ENCODE data around the gene PIK3R2.
"Not testable (repeated sequence)": the region's sequence is repeated elsewhere in the genome, so short reads cannot be mapped to it uniquely, and the experiment has no call there.

PIK3R2 gene

DNA sequence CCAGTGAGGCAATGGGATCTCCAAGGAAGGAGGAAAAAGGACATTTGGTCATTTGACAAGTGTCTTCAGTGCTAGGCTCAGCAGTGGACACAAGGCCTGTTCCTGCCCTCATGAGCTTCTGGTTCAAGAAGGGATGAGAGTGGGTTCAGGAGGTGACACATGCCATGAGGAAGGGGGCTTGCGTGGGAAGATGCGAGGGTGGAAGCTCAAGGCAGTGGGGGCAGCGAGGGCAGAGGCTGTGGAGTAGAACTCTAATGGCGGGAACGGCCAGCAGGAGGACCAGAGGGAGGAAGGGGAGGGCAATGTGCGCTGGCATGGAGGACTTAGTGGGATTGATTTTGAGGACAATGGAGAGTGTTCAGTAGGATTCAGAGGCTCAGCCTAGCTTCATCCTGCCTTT is 3.3 kb downstream of the PIK3R2 start:
- DNase-seq, result no peak

DNA sequence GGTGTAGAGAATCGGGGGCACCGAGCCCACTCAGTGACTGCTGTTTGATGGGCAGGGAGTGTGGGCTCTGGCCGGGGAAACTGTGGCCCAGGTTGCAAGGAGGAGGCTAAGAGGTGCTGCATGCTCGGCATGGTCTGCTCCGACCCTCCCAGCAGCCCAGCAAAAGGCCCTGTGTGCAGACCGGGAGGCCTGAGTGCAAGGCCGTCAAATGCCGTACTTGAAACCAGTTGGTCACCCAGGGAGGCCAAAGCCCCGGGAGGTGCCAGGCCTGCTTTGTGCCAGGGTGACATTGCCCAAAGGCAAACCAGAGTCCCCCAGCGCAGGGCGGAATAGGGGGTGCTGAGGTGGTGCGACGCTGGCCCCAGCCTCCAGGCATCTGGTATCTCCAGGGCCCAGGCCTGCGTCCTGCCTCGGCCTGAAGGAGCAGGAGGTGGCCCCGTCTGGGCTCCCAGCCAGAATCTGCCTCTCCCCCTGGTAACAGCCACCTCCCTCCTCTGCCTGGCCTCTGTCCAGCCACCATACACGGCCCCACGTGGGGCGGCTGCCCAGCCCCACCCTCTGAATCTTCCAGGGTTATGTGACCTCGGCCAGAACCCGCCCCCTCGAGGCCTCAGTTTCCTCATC is 4.0 kb downstream of the PIK3R2 start:
- DNase-seq, result no peak

DNA sequence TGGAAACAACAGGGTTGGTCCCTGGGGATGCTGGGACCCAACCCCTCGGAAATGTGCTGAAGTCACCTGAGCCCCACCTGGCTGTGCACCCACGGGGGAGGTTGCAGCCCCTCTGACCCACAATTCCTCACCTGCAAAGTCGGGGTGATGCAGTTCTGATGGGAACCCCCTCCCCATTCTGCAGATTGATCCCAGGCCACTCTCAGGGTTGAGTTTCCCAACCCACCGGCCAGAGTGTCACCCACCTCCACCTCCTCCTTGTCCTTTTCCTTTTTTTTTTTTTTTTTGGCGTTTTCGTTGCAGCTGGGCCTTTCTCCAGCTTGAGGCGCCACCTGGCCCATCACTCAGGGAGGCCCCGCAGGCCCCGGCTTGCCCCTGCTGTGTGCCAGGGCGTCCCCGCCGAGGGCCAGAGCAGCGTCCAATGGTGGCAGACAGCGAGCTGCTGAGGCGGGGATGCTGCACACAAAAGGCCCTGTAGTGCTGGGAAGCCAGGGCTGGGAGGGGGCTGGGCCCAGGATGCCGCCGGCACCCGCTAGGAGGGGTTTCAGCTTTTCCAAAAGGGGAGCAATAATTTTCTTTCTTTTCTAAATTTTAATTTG is 4.6 kb downstream of the PIK3R2 start:
- no peak for DNase-seq

DNA sequence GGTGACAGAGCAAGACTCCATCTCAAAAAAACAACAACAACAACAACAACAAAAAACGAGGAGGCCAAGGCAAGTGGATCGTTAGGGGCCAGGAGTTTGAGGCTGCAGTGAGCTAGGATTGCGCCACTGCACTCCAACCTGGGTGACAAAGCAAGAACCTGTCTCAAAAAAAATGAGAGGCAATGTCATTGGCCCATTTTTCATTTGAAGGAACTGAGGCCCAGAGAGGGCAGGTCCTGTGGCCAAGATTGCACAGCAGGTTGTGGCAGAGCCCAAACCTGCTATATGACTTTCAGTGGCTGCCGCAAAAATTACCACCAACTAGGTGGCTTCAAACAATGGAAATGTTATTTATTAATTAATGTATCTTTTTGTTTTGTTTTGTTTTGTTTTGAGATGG is 5.5 kb downstream of the PIK3R2 start:
- no peak for DNase-seq

DNA sequence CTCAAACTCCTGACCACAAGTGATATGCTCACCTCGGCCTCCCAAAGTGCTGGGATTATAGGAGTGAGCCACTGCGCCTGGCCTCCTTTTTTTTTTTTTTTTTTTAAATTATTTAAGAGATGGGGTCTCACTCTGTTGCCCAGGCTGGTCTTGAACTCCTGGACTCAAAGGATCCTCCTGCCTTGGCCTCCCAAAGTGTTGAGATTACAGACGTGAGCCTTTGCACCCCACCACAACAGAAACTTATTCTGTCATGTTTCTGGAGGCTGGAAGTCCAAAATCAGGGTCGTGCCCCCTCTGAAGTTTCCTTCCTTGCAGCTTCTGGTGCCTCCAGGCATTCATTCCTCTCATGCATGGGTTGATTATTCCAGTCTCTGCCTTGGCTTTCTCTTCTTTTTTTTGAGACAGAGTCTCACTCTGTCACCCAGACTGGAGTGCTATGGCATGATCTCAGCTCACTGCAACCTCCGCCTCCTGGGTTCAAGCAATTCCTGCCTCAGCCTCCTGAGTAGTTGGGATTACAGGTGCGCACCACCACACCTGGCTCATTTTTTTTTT is 6.2 kb downstream of the PIK3R2 start:
- DNase-seq, result not testable (repeated sequence)

DNA sequence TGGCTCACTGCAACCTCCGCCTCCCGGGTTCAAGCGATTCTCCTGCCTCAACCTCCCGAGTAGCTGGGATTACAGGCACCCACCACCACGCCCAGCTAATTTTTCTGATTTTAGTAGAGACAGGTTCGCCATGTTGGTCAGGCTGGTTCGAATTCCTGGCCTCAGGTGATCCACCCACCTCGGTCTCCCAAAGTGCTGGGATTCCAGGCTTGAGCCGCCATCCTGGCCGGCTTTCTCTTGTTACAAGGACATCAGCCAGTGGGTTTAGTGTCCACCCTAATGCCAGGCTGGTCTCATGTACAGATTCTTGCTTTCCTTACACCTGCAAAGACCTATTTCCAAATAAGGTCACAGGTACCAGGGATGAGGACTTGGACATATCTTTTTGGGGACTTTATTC is 6.8 kb downstream of the PIK3R2 start:
- no peak for DNase-seq

DNA sequence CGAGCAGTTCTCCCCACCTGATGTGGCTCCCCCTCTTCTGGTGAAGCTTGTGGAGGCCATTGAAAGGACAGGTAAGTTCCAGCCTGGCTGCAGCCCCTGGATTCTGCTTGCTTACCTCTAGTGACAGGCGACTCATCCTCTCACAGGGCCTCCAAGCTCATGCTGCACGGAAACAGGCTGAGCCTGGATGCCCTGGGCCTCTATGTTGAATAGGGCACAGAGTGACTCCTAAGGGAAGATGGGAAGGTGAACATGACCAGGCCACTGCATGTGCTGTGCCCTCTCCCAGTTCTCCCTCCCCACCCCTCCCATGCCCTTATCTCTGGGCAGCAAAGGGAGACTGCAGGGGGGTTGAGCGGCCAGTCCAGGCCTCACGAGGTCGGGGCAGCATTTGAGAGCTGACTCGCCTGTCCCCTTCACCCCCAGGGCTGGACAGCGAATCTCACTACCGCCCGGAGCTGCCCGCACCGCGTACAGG is 7.6 kb downstream of the PIK3R2 start:
- DNase-seq, result no peak

DNA sequence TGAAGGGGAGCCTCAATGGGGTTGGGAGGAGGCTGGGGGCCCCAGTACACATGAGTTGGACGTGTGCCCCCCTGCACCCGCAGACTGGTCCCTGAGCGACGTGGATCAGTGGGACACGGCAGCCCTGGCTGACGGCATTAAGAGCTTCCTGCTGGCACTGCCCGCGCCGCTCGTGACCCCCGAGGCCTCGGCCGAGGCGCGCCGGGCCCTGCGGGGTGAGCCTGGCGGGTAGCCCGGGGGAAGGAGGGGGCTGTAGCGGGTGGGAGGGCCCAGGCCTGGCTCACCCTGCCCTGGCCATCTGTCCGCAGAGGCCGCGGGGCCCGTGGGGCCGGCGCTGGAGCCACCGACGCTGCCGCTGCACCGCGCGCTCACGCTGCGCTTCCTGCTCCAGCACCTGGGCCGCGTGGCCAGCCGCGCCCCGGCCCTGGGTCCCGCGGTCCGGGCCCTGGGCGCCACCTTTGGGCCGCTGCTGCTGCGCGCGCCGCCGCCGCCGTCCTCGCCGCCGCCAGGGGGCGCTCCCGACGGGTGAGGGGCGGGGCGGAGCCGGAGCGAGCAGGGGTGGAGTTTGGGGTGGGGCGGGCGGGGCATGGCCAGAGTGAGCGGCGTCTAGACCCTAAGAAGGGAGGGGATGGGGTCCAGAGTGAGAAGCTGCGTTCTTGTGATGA is 8.1 kb downstream of the PIK3R2 start:
- peak; percentile 82 for DNase-seq

DNA sequence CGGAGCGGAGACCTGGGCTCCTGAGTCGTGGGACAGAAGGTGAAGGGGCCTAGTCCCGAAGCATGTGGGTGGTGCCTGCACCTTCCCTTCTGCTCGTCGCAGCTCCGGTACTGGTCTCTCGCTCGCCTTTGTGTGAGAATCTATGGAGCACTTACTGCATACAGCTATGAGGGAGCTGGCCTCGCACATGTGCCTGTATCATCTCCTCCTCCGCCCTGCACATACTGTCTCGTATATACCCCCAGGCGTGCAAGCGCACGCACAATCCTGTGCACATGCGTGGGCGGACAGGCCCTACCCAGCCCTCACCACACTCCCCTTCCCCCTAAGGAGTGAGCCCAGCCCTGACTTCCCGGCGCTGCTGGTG is 8.7 kb downstream of the PIK3R2 start:
- no peak for DNase-seq

DNA sequence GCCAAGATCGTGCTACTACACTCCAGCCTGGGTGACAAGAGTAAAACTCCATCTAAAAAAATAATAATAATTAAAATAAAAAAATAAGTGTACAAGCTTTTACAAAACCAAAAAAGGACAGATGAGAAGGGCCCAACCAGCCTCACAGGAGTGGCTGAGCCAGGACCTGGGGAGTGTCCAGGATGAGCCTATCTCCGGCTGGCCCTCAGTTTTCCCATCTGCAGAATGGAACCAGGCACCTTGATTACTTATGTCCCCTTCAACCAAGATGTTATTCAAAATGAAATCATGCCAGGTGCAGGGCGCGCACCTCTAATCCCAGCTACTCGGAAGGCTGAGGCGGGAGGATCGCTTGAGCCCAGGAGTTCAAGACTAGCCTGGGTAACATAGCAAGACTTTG is 11.1 kb downstream of the PIK3R2 start:
- no peak for DNase-seq

DNA sequence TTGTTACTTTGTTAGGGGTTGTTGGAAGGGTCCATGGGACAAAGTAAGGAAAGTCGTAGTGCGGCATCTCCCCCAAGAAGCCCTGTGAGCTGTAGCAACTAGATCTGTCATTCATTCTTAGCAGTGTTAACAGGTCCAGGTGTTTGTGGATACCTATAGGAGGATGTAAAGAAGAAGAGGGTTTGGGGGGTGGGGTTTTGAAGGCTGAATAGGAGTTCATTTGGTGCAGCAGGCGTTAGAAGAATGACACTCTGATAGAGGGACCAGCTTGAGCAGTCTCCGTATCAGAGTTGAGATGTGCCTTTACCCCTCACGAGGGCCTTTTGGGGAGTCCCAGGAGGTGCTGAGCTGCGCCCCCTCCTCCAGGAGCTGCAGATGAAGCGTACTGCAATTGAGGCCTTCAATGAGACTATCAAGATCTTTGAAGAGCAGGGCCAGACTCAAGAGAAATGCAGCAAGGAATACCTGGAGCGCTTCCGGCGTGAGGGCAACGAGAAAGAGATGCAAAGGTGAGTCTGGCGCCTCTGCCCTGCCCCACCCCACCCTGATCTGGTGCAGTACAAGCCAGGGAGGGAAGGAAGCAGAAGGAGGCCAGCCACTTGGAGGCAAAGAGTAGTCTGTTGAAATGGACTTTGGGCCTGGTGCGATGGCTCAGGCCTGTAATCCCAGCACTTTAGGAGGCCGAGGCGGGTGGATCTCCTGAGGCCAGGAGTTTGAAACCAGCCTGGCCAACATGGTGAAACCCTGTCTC is 13.0 kb downstream of the PIK3R2 start:
- DNase-seq, result no peak

DNA sequence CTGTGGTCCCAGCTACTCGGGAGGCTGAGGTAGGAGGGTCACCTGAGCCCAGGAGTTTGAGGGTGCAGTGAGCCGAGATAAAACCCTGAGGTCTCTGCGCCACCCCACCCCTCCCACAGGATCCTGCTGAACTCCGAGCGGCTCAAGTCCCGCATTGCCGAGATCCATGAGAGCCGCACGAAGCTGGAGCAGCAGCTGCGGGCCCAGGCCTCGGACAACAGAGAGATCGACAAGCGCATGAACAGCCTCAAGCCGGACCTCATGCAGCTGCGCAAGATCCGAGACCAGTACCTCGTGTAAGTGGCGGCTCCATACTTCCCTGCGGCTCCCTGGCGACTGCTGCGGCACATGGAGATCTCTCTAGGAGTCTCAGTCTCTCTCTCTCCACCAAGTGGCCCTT is 14.0 kb downstream of the PIK3R2 start:
- DNase-seq, result no peak

DNA sequence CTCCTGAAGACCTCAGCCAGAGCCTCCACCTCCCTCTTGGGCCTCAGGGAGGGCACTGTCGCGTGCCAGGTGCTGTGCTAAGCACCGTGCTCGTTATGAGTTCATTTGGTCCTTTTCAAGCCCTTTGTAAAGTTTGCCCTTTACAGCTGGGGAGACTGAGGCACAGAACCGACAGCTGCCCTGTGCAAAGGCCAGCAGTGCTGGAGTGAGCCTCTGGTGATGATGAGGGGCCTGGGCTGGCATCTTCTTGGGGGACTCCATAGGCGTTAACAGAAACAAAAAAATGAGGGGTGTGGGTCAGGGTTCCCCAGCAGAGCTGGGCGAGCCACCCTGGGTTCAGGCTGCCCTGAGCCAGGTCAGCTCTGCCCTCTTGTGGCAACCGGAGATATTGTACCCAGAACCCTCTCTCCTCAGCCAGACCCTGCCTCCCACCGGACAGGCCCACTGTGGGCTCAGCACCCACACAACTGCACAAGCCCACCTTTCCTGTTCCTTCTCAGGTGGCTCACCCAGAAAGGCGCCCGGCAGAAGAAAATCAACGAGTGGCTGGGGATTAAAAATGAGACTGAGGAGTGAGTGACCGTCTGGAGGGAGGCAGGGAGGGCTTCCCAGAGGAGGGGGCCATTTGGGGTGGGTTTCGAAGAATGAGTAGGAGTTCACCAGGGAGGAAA is 15.1 kb downstream of the PIK3R2 start:
- peak; percentile 65 for DNase-seq

DNA sequence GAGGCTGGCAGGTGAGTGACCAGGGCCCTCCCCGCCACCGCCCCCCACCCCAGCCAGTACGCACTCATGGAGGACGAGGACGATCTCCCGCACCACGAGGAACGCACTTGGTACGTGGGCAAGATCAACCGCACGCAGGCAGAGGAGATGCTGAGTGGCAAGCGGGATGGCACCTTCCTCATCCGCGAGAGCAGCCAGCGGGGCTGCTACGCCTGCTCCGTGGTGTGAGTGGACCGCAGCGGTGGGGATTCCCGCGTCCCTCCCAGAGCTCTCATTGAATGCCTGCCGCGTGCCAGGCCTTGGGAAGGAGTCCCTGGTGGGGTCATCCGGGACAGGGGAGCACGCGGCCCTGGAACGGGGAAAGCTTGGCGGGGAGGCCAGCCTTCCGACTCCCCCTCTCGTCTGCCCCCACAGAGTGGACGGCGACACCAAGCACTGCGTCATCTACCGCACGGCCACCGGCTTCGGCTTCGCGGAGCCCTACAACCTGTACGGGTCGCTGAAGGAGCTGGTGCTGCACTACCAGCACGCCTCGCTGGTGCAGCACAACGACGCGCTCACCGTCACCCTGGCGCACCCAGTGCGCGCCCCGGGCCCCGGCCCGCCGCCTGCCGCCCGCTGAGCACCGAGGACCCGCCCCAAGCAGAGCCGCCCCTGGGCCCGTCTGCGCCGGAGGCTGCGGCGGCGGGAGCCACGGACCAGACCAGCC is 15.9 kb downstream of the PIK3R2 start:
- no peak for DNase-seq

DNA sequence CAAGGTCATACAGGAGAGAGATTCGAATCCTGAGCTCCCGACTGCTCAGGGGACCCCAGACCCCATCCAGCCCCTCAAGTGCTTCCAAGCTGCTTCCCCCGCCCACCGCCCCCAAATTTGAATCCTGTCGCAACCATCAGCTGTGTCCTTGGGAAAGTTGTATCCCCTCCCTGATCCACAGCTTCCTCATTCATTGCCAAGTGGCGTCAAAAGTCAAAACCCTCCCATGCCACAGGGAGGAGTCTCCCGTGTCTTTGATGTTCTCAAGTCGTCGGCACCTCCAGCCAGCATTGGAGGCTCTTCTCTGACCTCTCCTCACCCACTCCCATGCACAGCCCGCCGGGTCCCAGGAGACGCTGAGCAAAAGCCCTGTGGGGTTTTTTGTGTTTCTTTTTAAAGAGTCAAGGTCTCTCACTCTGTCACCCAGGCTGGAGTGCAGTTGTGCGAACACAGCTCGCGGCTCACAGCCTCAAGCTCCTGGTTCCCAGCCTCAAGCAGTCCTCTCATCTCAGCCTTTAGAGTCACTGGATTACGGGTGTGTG is 17.8 kb downstream of the PIK3R2 start:
- no peak for DNase-seq

DNA sequence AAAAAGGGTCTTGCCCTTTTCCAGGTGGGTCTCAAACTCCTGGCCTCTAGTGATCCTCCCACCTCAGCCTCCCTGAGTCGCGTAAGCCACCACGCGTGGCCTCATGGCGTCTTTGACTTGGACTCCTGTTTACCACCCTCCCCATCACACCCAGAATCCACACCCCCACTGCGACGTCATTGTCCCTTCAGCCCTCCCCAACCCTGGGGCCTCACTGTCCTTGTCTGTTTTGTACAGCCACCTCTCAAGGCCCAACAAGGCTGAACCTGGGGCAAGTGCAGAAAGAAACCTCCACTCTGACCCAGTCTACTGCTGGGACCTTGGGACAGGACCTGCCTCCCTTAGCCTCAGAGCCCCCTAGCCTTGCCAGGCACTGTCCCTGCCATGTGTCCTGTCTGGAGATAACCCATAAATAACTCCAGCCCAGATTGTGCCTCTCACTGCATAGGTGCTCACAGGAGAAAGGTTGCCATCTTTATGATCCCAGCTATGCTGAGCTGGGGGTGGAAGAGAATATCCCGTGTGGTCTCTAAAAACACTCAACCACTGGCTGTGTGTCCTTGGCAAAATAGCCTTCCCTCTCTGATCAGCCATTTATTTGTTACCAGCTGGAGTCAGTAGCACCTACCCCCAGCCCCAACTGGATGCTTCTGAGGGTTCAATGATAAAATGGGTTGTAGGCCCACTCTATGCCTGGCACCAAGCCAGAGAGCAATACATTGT is 18.8 kb downstream of the PIK3R2 start:
- DNase-seq, result no peak

DNA sequence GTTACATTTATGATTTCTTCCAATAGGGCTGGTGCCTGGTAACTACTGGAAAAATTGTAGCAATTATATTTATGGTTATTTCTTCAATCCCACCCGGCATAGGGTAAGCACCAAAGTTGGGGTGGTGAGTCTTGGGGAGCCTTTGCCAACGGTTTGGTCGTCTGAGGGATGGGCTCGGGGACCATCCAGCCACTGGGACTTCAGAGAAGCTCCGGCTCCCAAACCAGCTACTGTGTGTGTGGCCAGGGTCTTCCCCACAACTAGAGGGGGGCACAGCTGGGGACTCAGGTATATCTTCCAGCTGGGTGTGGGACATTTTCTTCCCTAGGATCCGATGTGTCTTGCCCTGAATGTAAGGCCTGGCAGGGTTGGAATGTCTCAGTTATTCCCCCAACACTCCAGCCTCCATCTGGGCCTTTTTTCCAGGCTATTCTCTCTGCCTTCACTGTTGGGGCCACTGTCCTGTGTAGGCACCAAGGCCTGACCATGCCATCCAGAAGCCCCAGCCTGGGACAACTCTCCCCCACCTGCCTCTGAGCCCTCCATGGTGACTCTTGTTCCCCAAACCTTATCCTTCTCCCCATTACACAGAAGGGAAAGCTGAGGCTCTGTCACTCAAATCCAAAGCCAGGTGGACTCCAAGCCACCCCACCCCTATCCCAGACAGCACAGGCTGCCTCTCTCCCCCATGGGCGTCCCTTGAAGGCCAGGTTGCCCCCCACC is 19.5 kb downstream of the PIK3R2 start:
- DNase-seq, result no peak

DNA sequence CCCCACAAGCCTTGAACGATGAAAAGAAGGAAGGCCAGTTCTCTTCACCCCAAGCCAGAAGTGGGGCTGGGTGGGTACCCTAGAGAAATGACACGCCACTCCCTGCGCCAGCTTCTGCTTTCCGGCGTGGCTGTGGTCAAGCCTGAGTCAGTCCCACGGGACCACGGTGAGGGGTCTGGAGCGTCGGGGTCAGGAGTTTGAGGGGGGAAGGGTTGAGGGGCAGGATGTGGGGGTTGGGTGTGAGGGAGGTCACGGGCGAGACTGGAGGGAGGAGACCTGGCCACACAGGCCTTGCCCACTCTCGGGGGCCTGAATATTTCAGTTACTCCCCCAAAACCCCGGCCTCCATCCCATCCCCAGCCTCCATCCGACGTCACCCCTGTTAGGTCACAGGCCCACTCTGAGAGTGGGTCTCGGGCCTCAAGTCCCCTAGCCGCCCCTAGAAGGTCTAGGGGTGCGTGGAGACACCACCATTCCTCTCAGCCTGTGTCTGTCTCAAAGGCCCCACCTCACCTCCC is 20.1 kb downstream of the PIK3R2 start:
- DNase-seq, result no peak

DNA sequence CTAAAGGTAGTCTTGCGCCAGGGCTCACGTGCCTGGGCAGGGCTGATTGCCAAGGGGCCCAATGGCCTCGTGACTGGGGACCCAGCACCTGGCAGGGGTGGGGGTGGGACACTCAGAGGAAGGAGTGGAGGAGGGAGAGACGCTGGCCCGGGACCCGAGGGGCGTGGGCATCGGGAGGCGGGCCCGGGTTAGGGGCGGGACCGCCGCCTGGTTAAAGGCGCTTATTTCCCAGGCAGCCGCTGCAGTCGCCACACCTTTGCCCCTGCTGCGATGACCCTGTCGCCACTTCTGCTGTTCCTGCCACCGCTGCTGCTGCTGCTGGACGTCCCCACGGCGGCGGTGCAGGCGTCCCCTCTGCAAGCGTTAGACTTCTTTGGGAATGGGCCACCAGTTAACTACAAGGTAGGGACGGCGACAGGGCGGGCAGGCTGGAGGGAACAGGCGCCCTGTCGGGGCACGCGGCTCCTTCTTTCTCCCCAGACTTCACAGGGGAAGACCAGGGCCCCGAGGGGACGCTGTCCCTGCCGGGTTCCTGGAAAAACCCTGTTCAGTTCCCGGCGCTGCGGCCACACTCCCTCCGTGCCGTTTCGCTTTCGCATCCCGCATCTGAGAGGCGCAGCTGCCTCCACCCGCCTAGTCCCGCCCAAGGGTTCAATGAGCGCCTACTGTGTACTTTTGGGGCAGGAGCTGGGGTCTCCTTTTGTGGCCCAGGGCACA is 20.8 kb downstream of the PIK3R2 start, which contains the start of gene IFI30:
TSS of gene IFI30 (plus strand) at position 242 of the 717 bp plus-strand sequence. CDS start at position 271, 29 bp downstream.
- peak; percentile 58 for DNase-seq

All from activated CD8-positive, alpha-beta memory T cell treated with anti-CD3 and anti-CD28 coated beads, Interleukin-2, amount 50 U/mL, for 4 hours (primary cell).